ENCODE measurements around the gene SLC16A3. TPM values are rescaled to one million over a fixed set of nuclear protein-coding genes. Genes with fewer than 3 reads are reported as not detected.
"Not testable (repeated sequence)": the region's sequence is repeated elsewhere in the genome, so short reads cannot be mapped to it uniquely, and the experiment has no call there.

Gene SLC16A3
- total and polyA plus RNA-seq, 8 donors = 13.0 to 149 (median 19.0) TPM

- intact Hi-C loops (cut with DNase I) = no loop called here
- H3K4me3 ChIP-seq = no peak overlapping the region
- TF ChIP-seq, protein P1, sequence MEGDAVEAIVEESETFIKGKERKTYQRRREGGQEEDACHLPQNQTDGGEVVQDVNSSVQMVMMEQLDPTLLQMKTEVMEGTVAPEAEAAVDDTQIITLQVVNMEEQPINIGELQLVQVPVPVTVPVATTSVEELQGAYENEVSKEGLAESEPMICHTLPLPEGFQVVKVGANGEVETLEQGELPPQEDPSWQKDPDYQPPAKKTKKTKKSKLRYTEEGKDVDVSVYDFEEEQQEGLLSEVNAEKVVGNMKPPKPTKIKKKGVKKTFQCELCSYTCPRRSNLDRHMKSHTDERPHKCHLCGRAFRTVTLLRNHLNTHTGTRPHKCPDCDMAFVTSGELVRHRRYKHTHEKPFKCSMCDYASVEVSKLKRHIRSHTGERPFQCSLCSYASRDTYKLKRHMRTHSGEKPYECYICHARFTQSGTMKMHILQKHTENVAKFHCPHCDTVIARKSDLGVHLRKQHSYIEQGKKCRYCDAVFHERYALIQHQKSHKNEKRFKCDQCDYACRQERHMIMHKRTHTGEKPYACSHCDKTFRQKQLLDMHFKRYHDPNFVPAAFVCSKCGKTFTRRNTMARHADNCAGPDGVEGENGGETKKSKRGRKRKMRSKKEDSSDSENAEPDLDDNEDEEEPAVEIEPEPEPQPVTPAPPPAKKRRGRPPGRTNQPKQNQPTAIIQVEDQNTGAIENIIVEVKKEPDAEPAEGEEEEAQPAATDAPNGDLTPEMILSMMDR (IDR thresholded peaks at IDR 0.05) = no peak
- no peaks in the 10 kb centered on the region for H3K27me3 ChIP-seq
- peak in 1 of 4 donors; percentile 63 for DNase-seq
- peak; percentile 72 for ATAC-seq
- peaks cover 3 to 82% of the 10 kb centered on the region in 2 donors for H3K36me3 ChIP-seq
- H3K9me3 ChIP-seq = no peaks in the 10 kb centered on the region
- H3K27ac ChIP-seq = no peak overlapping the region
- no peaks in the 10 kb centered on the region for H3K4me1 ChIP-seq
Observed at GRCh38 chr17:82257473-82257872, 28.6 kb downstream of the SLC16A3 start.

- Histone ChIP-seq H3K27me3 (no peaks in the 10 kb centered on the region), H3K4me1 (no peaks in the 10 kb centered on the region), H3K9me3 (no peaks in the 10 kb centered on the region), H3K27ac (no peak overlapping the region), H3K36me3 (peaks cover 3 to 82% of the 10 kb centered on the region in 2 donors), H3K4me3 (no peak overlapping the region)
- DNase-seq (no peak), ATAC-seq (no peak)
- TF ChIP-seq, protein P1 (IDR thresholded peaks at IDR 0.05) = no peak
- intact Hi-C loops (cut with DNase I) = no loop called here
Observed at GRCh38 chr17:82258555-82258954, 29.7 kb downstream of the SLC16A3 start.

DNA sequence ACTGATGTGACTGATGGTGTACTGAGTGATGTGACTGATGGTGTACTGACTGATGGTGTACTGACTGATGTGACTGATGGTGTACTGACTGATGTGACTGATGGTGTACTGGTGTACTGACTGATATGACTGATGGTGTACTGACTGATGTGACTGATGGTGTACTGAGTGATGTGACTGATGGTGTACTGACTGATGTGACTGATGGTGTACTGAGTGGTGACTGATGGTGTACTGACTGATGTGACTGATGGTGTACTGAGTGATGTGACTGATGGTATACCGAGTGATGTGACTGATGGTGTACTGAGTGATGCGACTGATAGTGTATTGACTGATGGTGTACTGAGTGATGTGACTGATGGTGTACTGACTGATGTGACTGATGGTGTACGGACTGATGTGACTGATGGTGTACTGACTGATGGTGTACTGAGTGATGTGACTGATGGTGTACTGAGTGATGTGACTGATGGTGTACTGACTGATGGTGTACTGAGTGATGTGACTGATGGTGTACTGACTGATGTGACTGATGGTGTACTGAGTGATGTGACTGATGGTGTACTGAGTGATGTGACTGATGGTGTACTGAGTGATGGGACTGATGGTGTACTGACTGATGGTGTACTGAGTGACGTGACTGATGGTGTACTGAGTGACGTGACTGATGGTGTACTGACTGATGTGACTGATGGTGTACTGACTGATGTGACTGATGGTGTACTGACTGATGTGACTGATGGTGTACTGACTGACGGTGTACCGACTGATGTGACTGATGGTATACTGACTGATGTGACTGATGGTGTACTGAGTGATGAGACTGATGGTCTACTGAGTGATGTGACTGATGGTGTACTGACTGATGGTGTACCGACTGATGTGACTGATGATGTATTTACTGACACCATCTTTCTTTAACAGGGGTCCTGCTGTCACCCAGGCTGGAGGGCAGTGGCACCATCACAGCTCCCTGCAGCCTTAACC is 31.4 kb downstream of the SLC16A3 start:
- H3K27ac ChIP-seq; intact Hi-C loops (cut with DNase I); H3K9me3 ChIP-seq; H3K4me3 ChIP-seq; H3K27me3 ChIP-seq; H3K4me1 ChIP-seq; ATAC-seq: not testable (repeated sequence)
- H3K36me3 ChIP-seq = peaks cover 1 to 94% of the 10 kb centered on the region in 2 donors
- peak in 1 of 4 donors; percentile 5 for DNase-seq

DNA sequence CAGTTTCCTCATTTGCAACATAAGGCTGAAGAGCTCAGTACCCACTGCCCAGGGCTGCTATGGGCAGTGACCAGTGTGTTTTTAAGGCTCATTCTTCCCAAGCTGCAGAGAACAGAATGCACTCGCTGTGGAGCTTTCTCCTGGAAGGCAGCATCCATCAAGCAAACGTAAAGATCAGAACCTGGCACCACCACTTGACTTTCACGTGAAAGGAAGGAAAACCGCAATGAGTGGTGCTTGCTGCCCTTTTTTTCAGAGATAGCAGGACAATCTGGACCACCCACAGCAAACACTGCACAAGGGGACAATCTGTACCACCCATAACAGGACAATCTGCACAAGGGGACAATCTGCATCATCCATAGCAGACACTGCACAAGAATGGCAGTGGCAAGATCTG is 33.5 kb downstream of the SLC16A3 start:
- peaks cover 0 to 88% of the 10 kb centered on the region in 2 donors for H3K36me3 ChIP-seq
- no peak for DNase-seq
- no peaks in the 10 kb centered on the region for H3K27me3 ChIP-seq
- intact Hi-C loops (cut with DNase I) = no loop called here
- H3K4me1 ChIP-seq = peaks cover 13 to 19% of the 10 kb centered on the region in 2 donors
- no peaks in the 10 kb centered on the region for H3K9me3 ChIP-seq
- H3K4me3 ChIP-seq = no peak overlapping the region
- ATAC-seq = no peak
- TF ChIP-seq, protein P1 (IDR thresholded peaks at IDR 0.05) = no peak
- H3K27ac ChIP-seq = peak overlapping the region in 1 of 2 donors; percentile 2

DNA sequence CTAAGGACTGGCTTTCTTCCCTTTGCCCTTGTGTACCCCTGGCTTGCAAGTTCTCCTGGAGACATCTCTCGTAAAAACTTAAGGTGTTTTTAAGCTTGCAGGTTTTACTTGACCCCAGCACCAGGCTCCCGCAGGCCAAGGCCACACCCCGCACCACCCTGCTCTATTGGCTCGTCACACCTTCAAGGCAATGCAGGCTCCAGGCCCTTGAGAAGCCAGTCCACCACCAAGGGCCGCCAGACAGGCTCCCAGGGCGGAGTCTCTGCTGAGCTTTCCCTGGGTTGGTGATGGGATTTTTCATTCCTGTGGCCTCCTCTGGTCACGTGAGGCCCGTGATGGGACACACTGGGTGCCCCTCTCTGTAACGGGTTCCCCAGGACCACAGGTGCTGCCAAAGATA is 34.8 kb downstream of the SLC16A3 start:
- no peaks in the 10 kb centered on the region for H3K27me3 ChIP-seq
- TF ChIP-seq, protein P1 (IDR thresholded peaks at IDR 0.05) = no peak
- intact Hi-C loops (cut with DNase I) = no loop called here
- H3K36me3 ChIP-seq = peaks cover 0 to 78% of the 10 kb centered on the region in 2 donors
- DNase-seq (peak in 2 of 4 donors; percentile 59 to 74), ATAC-seq (peak; percentile 52)
- peak overlapping the region in 1 of 2 donors; percentile 48 for H3K27ac ChIP-seq
- no peak overlapping the region for H3K4me3 ChIP-seq
- no peaks in the 10 kb centered on the region for H3K9me3 ChIP-seq
- peaks cover 24 to 32% of the 10 kb centered on the region in 2 donors for H3K4me1 ChIP-seq

Measured in left lung (tissue), 10 donors.